B cell (primary cell): Measurements from ENCODE around the gene AZU1. TPM values are rescaled to one million over a fixed set of nuclear protein-coding genes. Genes with fewer than 3 reads are reported as not detected.

Source experiments
- ATAC-seq: fragments of 200-7000 bp; cut with Tn5 transposase; one replicate; pipeline ENCODE4 v1.10.0; 2021; ENCODE audit warnings: low read depth, mild to moderate bottlenecking, moderate number of reproducible peaks, moderate library complexity
- CTCF ChIA-PET: fragments of 350-600 bp; sonication (Branson Sonifier 250); formaldehyde crosslinking; loops from one replicate; lab custom pipeline; 2021; ENCODE audit warnings: antibody characterized with exemption, inconsistent platforms; lab: Charles Lee
- POLR2A ChIA-PET: fragments of 350-600 bp; sonication (Branson Sonifier 250); formaldehyde crosslinking; loops from one replicate; lab custom pipeline; 2021; ENCODE audit warnings: antibody characterized with exemption; lab: Charles Lee
- DNase-seq: peaks from one replicate; pipeline ENCODE4 v3.0.0; 2013
- H2AFZ ChIP-seq: 2 replicates; pipeline ENCODE4 v1.6.1; 2012; ENCODE audit warnings: mild to moderate bottlenecking, low read depth, low read length; ENCODE audit not compliant: insufficient read depth, poor library complexity, severe bottlenecking
- H3K27ac ChIP-seq, 2 donors: 1 replicate in 1 of 2; 2 replicates in 1 of 2; pipeline ENCODE4 v1.5.1; 2012 to 2013; ENCODE audit warnings: low read length in 2 of 2, mild to moderate bottlenecking in 2 of 2, moderate library complexity in 1 of 2
- H3K27me3 ChIP-seq, 4 experiments: fragments of 200-600 bp in 1 of 4; sonication (generic) in 1 of 4; replicated peaks in 1 of 4; 1 replicate in 2 of 4; 2 replicates in 2 of 4; pipeline versions ENCODE4 v1.6.1 to v1.7.0; 2013 to 2016; ENCODE audit warnings: low read length in 3 of 4, mild to moderate bottlenecking in 2 of 4, mixed read lengths in 1 of 4, moderate library complexity in 1 of 4; ENCODE audit not compliant: insufficient read depth in 4 of 4, control insufficient read depth in 3 of 4; ENCODE audit errors: control extremely low read depth in 1 of 4
- H3K36me3 ChIP-seq, 2 experiments: replicated peaks in 1 of 2; 1 replicate in 1 of 2; 2 replicates in 1 of 2; pipeline versions ENCODE4 v1.6.1 to v1.7.1; 2013; ENCODE audit warnings: low read length in 1 of 2; ENCODE audit not compliant: insufficient read depth in 2 of 2, control insufficient read depth in 1 of 2; ENCODE audit errors: control extremely low read depth in 1 of 2, extremely low read depth in 1 of 2
- H3K4me1 ChIP-seq, 2 donors: fragments of 200-600 bp in 1 of 2; sonication (generic) in 1 of 2; 1 replicate in 1 of 2; 2 replicates in 1 of 2; pipeline versions ENCODE4 v1.5.1 to v1.6.1; 2013 to 2017; ENCODE audit warnings: low read length in 2 of 2; ENCODE audit not compliant: control insufficient read depth in 2 of 2, insufficient read depth in 2 of 2
- H3K4me2 ChIP-seq: replicated peaks from 2 replicates; pipeline ENCODE3; 2012; ENCODE audit warnings: mild to moderate bottlenecking, low read depth, low read length; ENCODE audit not compliant: poor library complexity, severe bottlenecking
- H3K4me3 ChIP-seq, 5 experiments: fragments of 200-600 bp in 1 of 5; sonication (generic) in 1 of 5; 1 replicate in 3 of 5; 2 replicates in 2 of 5; pipeline versions ENCODE4 v1.5.1 to v1.7.0; 2011 to 2016; ENCODE audit warnings: low read length in 4 of 5, mild to moderate bottlenecking in 4 of 5, low read depth in 2 of 5, control low read depth in 1 of 5, moderate library complexity in 1 of 5; ENCODE audit not compliant: insufficient read depth in 1 of 5; ENCODE audit errors: control extremely low read depth in 1 of 5, extremely low read depth in 1 of 5
- H3K79me2 ChIP-seq: fragments of 200-600 bp; sonication (generic); one replicate; pipeline ENCODE4 v1.6.0; 2016; ENCODE audit warnings: low read length; ENCODE audit not compliant: control insufficient read depth, insufficient read depth
- H3K9ac ChIP-seq: fragments of 200-600 bp; sonication (generic); 2 replicates; pipeline ENCODE4 v1.6.1; 2017; ENCODE audit warnings: mild to moderate bottlenecking, low read length, moderate library complexity
- H3K9me3 ChIP-seq, 3 donors: one replicate each; pipeline versions ENCODE4 v1.6.1 to v1.7.1; 2013; ENCODE audit warnings: low read length in 2 of 3; ENCODE audit not compliant: control insufficient read depth in 2 of 3, insufficient read depth in 1 of 3; ENCODE audit errors: control extremely low read depth in 1 of 3
- H4K20me1 ChIP-seq: 2 replicates; pipeline ENCODE4 v1.6.0; 2012; ENCODE audit warnings: mild to moderate bottlenecking, low read length; ENCODE audit not compliant: insufficient read depth, control insufficient read depth, poor library complexity, severe bottlenecking
- H3K27ac Mint-ChIP-seq: one replicate; pipeline ENCODE4 v1.8.0; 2021; ENCODE audit warnings: mixed read lengths
- H3K27me3 Mint-ChIP-seq: one replicate; pipeline ENCODE4 v1.8.0; 2021; ENCODE audit warnings: mixed read lengths
- H3K4me1 Mint-ChIP-seq: one replicate; pipeline ENCODE4 v1.8.0; 2021; ENCODE audit warnings: mixed read lengths
- H3K4me3 Mint-ChIP-seq: one replicate; pipeline ENCODE4 v1.8.0; 2021; ENCODE audit warnings: mixed read lengths
- H3K9me3 Mint-ChIP-seq: one replicate; pipeline ENCODE4 v1.8.0; 2022; ENCODE audit warnings: mixed read lengths; ENCODE audit not compliant: insufficient read depth
- CTCF ChIP-seq: fragments of 200-600 bp; IDR thresholded peaks from one replicate; pipeline ENCODE4 v1.8.0; 2022; ENCODE audit warnings: antibody characterized with exemption, mild to moderate bottlenecking
- EZH2 ChIP-seq: IDR thresholded peaks from 2 replicates; pipeline ENCODE4 v1.6.1; 2012; ENCODE audit warnings: borderline replicate concordance, low read depth, mild to moderate bottlenecking, moderate library complexity, low read length; ENCODE audit not compliant: insufficient read depth, poor library complexity, severe bottlenecking
- WGBS: methylation state at CpG from one replicate; pipeline ENCODE4 v1.1.5; 2013; ENCODE audit warnings: missing lambda C conversion rate; ENCODE audit not compliant: insufficient coverage; 5-methylcytosine and 5-hydroxymethylcytosine counted together
- intact Hi-C: fragments of 100-400 bp; cut with micrococcal nuclease; formaldehyde crosslinking; loops from one replicate; pipeline ENCODE4 v1.10.0; 2022
- polyA plus RNA-seq: library from polyadenylated mRNA; depleted of rRNA; stranded (reverse); fragments of >200 nt; gene quantifications from 2 replicates; pipeline ENCODE4 v1.2.3, GENCODE V29; 2012
- total RNA-seq, 2 donors: library from RNA; stranded (reverse); fragments of 120-200 nt in 1 of 2; gene quantifications; 1 replicate in 1 of 2; 2 replicates in 1 of 2; pipeline versions ENCODE4 v1.2.3 to v1.2.4, GENCODE V29; 2013 to 2022

AZU1 gene
- total and polyA plus RNA-seq, 2 donors (not counting 1 experiment from before 2014, with no cell fraction given), result 0.13 to 0.44 TPM

GRCh38 chr19:824885-825284 lies 2.8 kb upstream of the AZU1 start:
- ChIA-PET CTCF (no interaction called here), POLR2A (no interaction called here)
- Mint-ChIP-seq H3K9me3 (no peaks in the 10 kb centered on the region), H3K27me3 (peaks cover 7% of the 10 kb centered on the region), H3K4me1 (peaks cover 2% of the 10 kb centered on the region), H3K27ac (no peak overlapping the region), H3K4me3 (no peak overlapping the region)
- H3K79me2 ChIP-seq, result no peaks in the 10 kb centered on the region
- no peaks in the 10 kb centered on the region for H3K36me3 ChIP-seq
- no peak overlapping the region for H3K4me2 ChIP-seq
- TF ChIP-seq EZH2 (no peak), CTCF (no peak)
- no peak for DNase-seq
- H3K27ac ChIP-seq, result no peak overlapping the region
- H3K9me3 ChIP-seq, result peaks cover 0 to 6% (median 0%) of the 10 kb centered on the region in 3 donors
- H4K20me1 ChIP-seq, result no peaks in the 10 kb centered on the region
- H3K9ac ChIP-seq, result no peak overlapping the region
- 81% methylated on average over 15 of the region's 15 CpGs for WGBS
- no peak overlapping the region for H2AFZ ChIP-seq
- ATAC-seq, result no peak
- no peak overlapping the region for H3K4me3 ChIP-seq
- intact Hi-C loops, result no loop called here
- H3K4me1 ChIP-seq, result peaks cover 0 to 4% of the 10 kb centered on the region in 2 donors
- peaks cover 0 to 33% (median 9%) of the 10 kb centered on the region in 4 experiments for H3K27me3 ChIP-seq

GRCh38 chr19:825897-826644 lies 1.6 kb upstream of the AZU1 start:
- no peak overlapping the region for H3K27ac Mint-ChIP-seq
- peaks cover 11% of the 10 kb centered on the region for H3K27me3 Mint-ChIP-seq
- DNase-seq (no peak), ATAC-seq (no peak)
- peaks cover 0 to 40% (median 10%) of the 10 kb centered on the region in 4 experiments for H3K27me3 ChIP-seq
- peaks cover 0 to 4% of the 10 kb centered on the region in 2 donors for H3K4me1 ChIP-seq
- no peak overlapping the region for H3K27ac ChIP-seq
- intact Hi-C loops, result no loop called here
- no peak overlapping the region for H3K4me3 ChIP-seq
- H3K9me3 Mint-ChIP-seq, result no peaks in the 10 kb centered on the region
- H3K9ac ChIP-seq, result no peak overlapping the region
- H2AFZ ChIP-seq, result no peak overlapping the region
- H3K4me3 Mint-ChIP-seq, result no peak overlapping the region
- ChIA-PET POLR2A (no interaction called here), CTCF (interaction anchor here (1.4 kb wide), 1 partner anchor 92 kb away, joined by 3 read pairs; no protein-coding TSS in a partner anchor)
- TF ChIP-seq EZH2, result no peak
- TF ChIP-seq CTCF, result no peak
- H4K20me1 ChIP-seq, result no peaks in the 10 kb centered on the region
- H3K4me1 Mint-ChIP-seq, result peaks cover 2% of the 10 kb centered on the region
- H3K79me2 ChIP-seq, result no peaks in the 10 kb centered on the region
- H3K9me3 ChIP-seq, result peaks cover 0 to 6% (median 0%) of the 10 kb centered on the region in 3 donors
- no peak overlapping the region for H3K4me2 ChIP-seq
- H3K36me3 ChIP-seq, result no peaks in the 10 kb centered on the region
- WGBS, result 92% methylated on average over 5 of the region's 19 CpGs
